Panc1 (cell line): ENCODE measurements around the gene DYNLL2. TPM values are rescaled to one million over a fixed set of nuclear protein-coding genes. Genes with fewer than 3 reads are reported as not detected.

Experiments used
- ATAC-seq: fragments of 200-7000 bp; cut with Tn5 transposase; 2 replicates; pipeline ENCODE4 v1.9.1; 2020; ENCODE audit warnings: mild to moderate bottlenecking, moderate library complexity
- BruUV-seq: library from RNA; stranded (reverse); fragments of 400-500 nt; replicated peaks from 2 replicates; lab custom pipeline; 2021; lab: Mats Ljungman, UMichigan
- CTCF ChIA-PET: fragments of 300-600 bp; sonication (Branson Sonifier 250); formaldehyde crosslinking; loops from one replicate; lab custom pipeline; 2022; ENCODE audit warnings: antibody characterized with exemption; lab: Charles Lee
- POLR2A ChIA-PET: fragments of 300-600 bp; sonication (Branson Sonifier 250); formaldehyde crosslinking; loops from one replicate; lab custom pipeline; 2022; ENCODE audit warnings: antibody characterized with exemption; lab: Charles Lee
- DNase-seq: peaks from one replicate; pipeline ENCODE4 v3.0.0-alpha.2; 2010; ENCODE audit warnings: low read depth, low spot score
- H3K27ac ChIP-seq: 2 replicates; pipeline ENCODE4 v1.5.1; 2011; ENCODE audit warnings: mild to moderate bottlenecking, low read length, inconsistent platforms
- H3K27me3 ChIP-seq: fragments of 200-500 bp; sonication (Bioruptor generic); 2 replicates; pipeline ENCODE4 v1.6.0; 2014; ENCODE audit warnings: low read length, inconsistent platforms; ENCODE audit not compliant: control insufficient read depth, insufficient read depth
- H3K36me3 ChIP-seq: fragments of 200-500 bp; sonication (Bioruptor generic); 2 replicates; pipeline ENCODE4 v1.5.1; 2014; ENCODE audit warnings: inconsistent platforms, mild to moderate bottlenecking, low read length, moderate library complexity; ENCODE audit not compliant: control insufficient read depth, insufficient read depth
- H3K4me1 ChIP-seq: 2 replicates; pipeline ENCODE4 v1.5.1; 2011; ENCODE audit warnings: inconsistent platforms, mild to moderate bottlenecking, low read length, moderate library complexity; ENCODE audit not compliant: control insufficient read depth, insufficient read depth
- H3K4me3 ChIP-seq, 2 experiments: 2 replicates each; pipeline ENCODE4 v1.5.1; 2011 to 2012; ENCODE audit warnings: low read depth in 2 of 2, low read length in 2 of 2, mild to moderate bottlenecking in 2 of 2, inconsistent platforms in 1 of 2, moderate library complexity in 1 of 2
- H3K9me3 ChIP-seq: fragments of 200-500 bp; sonication (Bioruptor generic); 2 replicates; pipeline ENCODE4 v1.5.1; 2014; ENCODE audit warnings: low read depth, mild to moderate bottlenecking, inconsistent platforms, low read length, moderate library complexity; ENCODE audit not compliant: control insufficient read depth, insufficient read depth
- POLR2AphosphoS5 ChIP-seq: IDR thresholded peaks from 2 replicates; pipeline ENCODE4 v1.6.1; 2012; ENCODE audit warnings: mild to moderate bottlenecking, low read depth, low read length, moderate library complexity
- SIN3A ChIP-seq: IDR thresholded peaks from 2 replicates; pipeline ENCODE4 v1.6.1; 2012; ENCODE audit warnings: low read depth, mild to moderate bottlenecking, low read length, moderate library complexity, borderline replicate concordance; ENCODE audit not compliant: insufficient read depth
- TCF7L2 ChIP-seq: IDR thresholded peaks from 2 replicates; pipeline ENCODE4 v1.6.1; 2011; ENCODE audit warnings: mild to moderate bottlenecking, low read depth, low read length, inconsistent platforms
- in situ Hi-C: cut with HindIII; loops from 2 replicates; pipeline ENCODE4 v1.10.0; 2016; ENCODE audit warnings: low sequenced_read_pairs, low pct_unique_long_range_greater_than_20kb
- intact Hi-C: fragments of 100-400 bp; cut with micrococcal nuclease; formaldehyde crosslinking; loops from one replicate; pipeline ENCODE4 v1.10.0; 2022; ENCODE audit not compliant: unreplicated experiment
- total RNA-seq: library from RNA; stranded (reverse); gene quantifications from one replicate; pipeline ENCODE4 v1.2.1, GENCODE V29; 2021; ENCODE audit not compliant: unreplicated experiment
- TF ChIP-seq, protein P1 (sequence below), 2 experiments: IDR thresholded peaks; 2 replicates each; pipeline ENCODE4 v1.6.1; 2011 to 2012; ENCODE audit warnings: low read depth in 2 of 2, control low read depth in 1 of 2, low read length in 1 of 2, mild to moderate bottlenecking in 1 of 2, moderate library complexity in 1 of 2; ENCODE audit not compliant: insufficient read depth in 1 of 2
- TF ChIP-seq, protein P2 (sequence below): fragments of 450-650 bp; IDR thresholded peaks from 2 replicates; pipeline ENCODE4 v1.5.1; 2017; ENCODE audit warnings: mild to moderate bottlenecking

DYNLL2 gene
- total RNA-seq, 1 experiment from 2014 or later, result 19.8 TPM

DNA sequence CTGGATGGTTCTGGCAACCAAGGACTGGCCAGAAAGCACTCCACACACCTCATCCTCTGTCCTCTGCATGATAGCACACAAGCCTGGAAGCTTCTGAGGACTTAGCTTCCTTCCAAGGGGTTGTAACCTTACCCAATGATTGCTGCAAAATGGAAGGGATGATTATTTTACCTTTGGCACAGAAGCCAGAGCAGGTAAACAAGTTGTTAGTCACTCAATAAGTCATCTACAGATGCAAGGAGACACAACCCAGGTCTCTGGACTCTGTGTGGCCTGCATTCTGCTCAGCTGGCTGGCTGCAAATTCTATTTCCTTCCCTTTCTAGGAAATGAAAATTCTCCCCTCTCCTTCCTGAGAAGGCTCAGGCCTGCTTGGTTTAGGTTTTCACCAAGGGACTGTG, 26.7 kb upstream of the DYNLL2 start:
- in situ Hi-C loops, result no loop called here
- no peak for DNase-seq
- Histone ChIP-seq H3K4me1 (no peaks in the 10 kb centered on the region), H3K4me3 (no peak overlapping the region), H3K9me3 (no peaks in the 10 kb centered on the region), H3K27ac (no peak overlapping the region), H3K27me3 (peaks cover 2% of the 10 kb centered on the region; the same call in 1 of the 2 replicates), H3K36me3 (no peaks in the 10 kb centered on the region)
- no peak for TF ChIP-seq POLR2AphosphoS5
- TF ChIP-seq, protein P1, sequence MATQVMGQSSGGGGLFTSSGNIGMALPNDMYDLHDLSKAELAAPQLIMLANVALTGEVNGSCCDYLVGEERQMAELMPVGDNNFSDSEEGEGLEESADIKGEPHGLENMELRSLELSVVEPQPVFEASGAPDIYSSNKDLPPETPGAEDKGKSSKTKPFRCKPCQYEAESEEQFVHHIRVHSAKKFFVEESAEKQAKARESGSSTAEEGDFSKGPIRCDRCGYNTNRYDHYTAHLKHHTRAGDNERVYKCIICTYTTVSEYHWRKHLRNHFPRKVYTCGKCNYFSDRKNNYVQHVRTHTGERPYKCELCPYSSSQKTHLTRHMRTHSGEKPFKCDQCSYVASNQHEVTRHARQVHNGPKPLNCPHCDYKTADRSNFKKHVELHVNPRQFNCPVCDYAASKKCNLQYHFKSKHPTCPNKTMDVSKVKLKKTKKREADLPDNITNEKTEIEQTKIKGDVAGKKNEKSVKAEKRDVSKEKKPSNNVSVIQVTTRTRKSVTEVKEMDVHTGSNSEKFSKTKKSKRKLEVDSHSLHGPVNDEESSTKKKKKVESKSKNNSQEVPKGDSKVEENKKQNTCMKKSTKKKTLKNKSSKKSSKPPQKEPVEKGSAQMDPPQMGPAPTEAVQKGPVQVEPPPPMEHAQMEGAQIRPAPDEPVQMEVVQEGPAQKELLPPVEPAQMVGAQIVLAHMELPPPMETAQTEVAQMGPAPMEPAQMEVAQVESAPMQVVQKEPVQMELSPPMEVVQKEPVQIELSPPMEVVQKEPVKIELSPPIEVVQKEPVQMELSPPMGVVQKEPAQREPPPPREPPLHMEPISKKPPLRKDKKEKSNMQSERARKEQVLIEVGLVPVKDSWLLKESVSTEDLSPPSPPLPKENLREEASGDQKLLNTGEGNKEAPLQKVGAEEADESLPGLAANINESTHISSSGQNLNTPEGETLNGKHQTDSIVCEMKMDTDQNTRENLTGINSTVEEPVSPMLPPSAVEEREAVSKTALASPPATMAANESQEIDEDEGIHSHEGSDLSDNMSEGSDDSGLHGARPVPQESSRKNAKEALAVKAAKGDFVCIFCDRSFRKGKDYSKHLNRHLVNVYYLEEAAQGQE (IDR thresholded peaks at IDR 0.05; ENCODE audit: insufficient read depth in 1 of 2, low read depth in 2 of 2, low read length in 1 of 2), result no peak
- no peak for TF ChIP-seq TCF7L2
- TF ChIP-seq, protein P2, sequence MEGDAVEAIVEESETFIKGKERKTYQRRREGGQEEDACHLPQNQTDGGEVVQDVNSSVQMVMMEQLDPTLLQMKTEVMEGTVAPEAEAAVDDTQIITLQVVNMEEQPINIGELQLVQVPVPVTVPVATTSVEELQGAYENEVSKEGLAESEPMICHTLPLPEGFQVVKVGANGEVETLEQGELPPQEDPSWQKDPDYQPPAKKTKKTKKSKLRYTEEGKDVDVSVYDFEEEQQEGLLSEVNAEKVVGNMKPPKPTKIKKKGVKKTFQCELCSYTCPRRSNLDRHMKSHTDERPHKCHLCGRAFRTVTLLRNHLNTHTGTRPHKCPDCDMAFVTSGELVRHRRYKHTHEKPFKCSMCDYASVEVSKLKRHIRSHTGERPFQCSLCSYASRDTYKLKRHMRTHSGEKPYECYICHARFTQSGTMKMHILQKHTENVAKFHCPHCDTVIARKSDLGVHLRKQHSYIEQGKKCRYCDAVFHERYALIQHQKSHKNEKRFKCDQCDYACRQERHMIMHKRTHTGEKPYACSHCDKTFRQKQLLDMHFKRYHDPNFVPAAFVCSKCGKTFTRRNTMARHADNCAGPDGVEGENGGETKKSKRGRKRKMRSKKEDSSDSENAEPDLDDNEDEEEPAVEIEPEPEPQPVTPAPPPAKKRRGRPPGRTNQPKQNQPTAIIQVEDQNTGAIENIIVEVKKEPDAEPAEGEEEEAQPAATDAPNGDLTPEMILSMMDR, result no peak
- ChIA-PET CTCF (interaction anchor here (0.6 kb wide), 1 partner anchor 134 kb away, joined by 3 read pairs; no protein-coding TSS in a partner anchor), POLR2A (interaction anchor here (0.6 kb wide), 1 partner anchor 56 kb away, joined by 5 read pairs; no protein-coding TSS in a partner anchor)
- ATAC-seq, result no peak
- BruUV-seq, result no TSS peak
- intact Hi-C loops, result no loop called here

DNA sequence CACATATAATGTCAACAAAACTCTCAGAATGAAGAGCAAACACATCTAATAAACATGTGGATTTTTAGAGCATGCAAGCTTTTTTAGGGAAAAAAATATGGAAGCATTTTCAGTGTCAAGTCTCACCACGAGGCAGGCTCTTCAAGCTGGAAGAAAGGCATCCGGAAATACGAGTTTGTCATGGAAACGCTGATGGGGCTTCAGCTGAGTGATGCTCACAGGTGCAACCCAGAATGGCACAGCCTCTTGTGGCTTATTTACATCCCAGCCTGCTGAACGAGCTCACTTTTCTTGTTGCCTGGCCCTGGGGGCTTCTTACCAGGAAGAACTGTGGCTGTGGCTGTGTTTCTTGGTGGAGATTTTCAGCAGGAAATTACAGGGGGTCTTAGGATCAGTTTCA, 24.1 kb upstream of the DYNLL2 start:
- BruUV-seq, result no TSS peak
- Histone ChIP-seq H3K27ac (no peak overlapping the region), H3K27me3 (no peaks in the 10 kb centered on the region; the same call in 1 of the 2 replicates), H3K4me3 (no peak overlapping the region), H3K36me3 (no peaks in the 10 kb centered on the region), H3K9me3 (no peaks in the 10 kb centered on the region), H3K4me1 (no peaks in the 10 kb centered on the region)
- CTCF ChIA-PET, result interaction anchor here (0.7 kb wide), 1 partner anchor 95 kb away, joined by 5 read pairs; no protein-coding TSS in a partner anchor
- in situ Hi-C loops (no loop called here), intact Hi-C loops (no loop called here)
- DNase-seq (no peak), ATAC-seq (no peak)
- TF ChIP-seq SIN3A, result no peak
- TF ChIP-seq, protein P2, result no peak
- TF ChIP-seq POLR2AphosphoS5, result no peak
- TF ChIP-seq, protein P1 (IDR thresholded peaks at IDR 0.05; ENCODE audit: insufficient read depth in 1 of 2, low read depth in 2 of 2, low read length in 1 of 2), result no peak
- POLR2A ChIA-PET, result no interaction called here
